Hepatocyte (in vitro differentiated cells): ENCODE data around the gene CEP68. TPM values are rescaled to one million over a fixed set of nuclear protein-coding genes. Genes with fewer than 3 reads are reported as not detected.

ENCODE experiments used
- DNase-seq: peaks from one replicate; pipeline ENCODE4 v3.0.0-alpha.2; 2016; ENCODE audit warnings: low spot score
- H2AFZ ChIP-seq: fragments of 200-600 bp; sonication (generic); 2 replicates; pipeline ENCODE4 v1.6.0; 2016; ENCODE audit warnings: antibody characterized with exemption, mild to moderate bottlenecking
- H3K27ac ChIP-seq: fragments of 200-600 bp; sonication (generic); 2 replicates; pipeline ENCODE4 v1.5.1; 2016; ENCODE audit warnings: mild to moderate bottlenecking
- H3K27me3 ChIP-seq: fragments of 200-600 bp; sonication (generic); 2 replicates; pipeline ENCODE4 v1.6.1; 2016
- H3K36me3 ChIP-seq: fragments of 200-600 bp; sonication (generic); replicated peaks from 2 replicates; pipeline ENCODE4 v1.5.1; 2016; ENCODE audit warnings: low read depth; ENCODE audit not compliant: insufficient read depth
- H3K4me1 ChIP-seq: fragments of 200-600 bp; sonication (generic); 2 replicates; pipeline ENCODE4 v1.5.1; 2016; ENCODE audit warnings: mild to moderate bottlenecking, moderate library complexity; ENCODE audit not compliant: insufficient read depth
- H3K4me2 ChIP-seq: fragments of 200-600 bp; sonication (generic); 2 replicates; pipeline ENCODE4 v1.6.0; 2016
- H3K4me3 ChIP-seq: fragments of 200-600 bp; sonication (generic); 2 replicates; pipeline ENCODE4 v1.5.1; 2016; ENCODE audit warnings: mild to moderate bottlenecking
- H3K79me2 ChIP-seq: fragments of 200-600 bp; sonication (generic); 2 replicates; pipeline ENCODE4 v1.6.0; 2017; ENCODE audit warnings: mild to moderate bottlenecking
- H3K9me2 ChIP-seq: fragments of 200-600 bp; sonication (generic); replicated peaks from 2 replicates; pipeline ENCODE4 v1.6.0; 2017; ENCODE audit warnings: mild to moderate bottlenecking; ENCODE audit not compliant: insufficient read depth
- H3K9me3 ChIP-seq: fragments of 200-600 bp; sonication (generic); 2 replicates; pipeline ENCODE4 v1.5.1; 2016; ENCODE audit warnings: low read depth, mild to moderate bottlenecking
- H4K20me1 ChIP-seq: fragments of 200-600 bp; sonication (generic); 2 replicates; pipeline ENCODE4 v1.6.0; 2016; ENCODE audit warnings: mild to moderate bottlenecking; ENCODE audit not compliant: insufficient read depth, poor library complexity, severe bottlenecking
- CTCF ChIP-seq: fragments of 200-600 bp; sonication (generic); IDR thresholded peaks from 2 replicates; pipeline ENCODE4 v1.5.1; 2016; ENCODE audit warnings: antibody characterized with exemption, mild to moderate bottlenecking; ENCODE audit not compliant: poor library complexity
- EZH2 ChIP-seq: fragments of 200-600 bp; sonication (generic); IDR thresholded peaks from 2 replicates; pipeline ENCODE4 v1.6.1; 2016; ENCODE audit warnings: antibody characterized with exemption, mild to moderate bottlenecking, borderline replicate concordance
- EZH2phosphoT487 ChIP-seq: fragments of 200-600 bp; sonication (generic); IDR thresholded peaks from one replicate; pipeline ENCODE4 v1.6.1; 2018; ENCODE audit warnings: antibody characterized with exemption, mild to moderate bottlenecking, low read depth, moderate library complexity; ENCODE audit not compliant: unreplicated experiment, severe bottlenecking
- WGBS: methylation state at CpG from one replicate; pipeline ENCODE4 v1.1.6; 2016; ENCODE audit warnings: low lambda C conversion rate; ENCODE audit errors: missing lambda C conversion rate; 5-methylcytosine and 5-hydroxymethylcytosine counted together
- polyA plus RNA-seq: library from polyadenylated mRNA; unstranded; fragments of >200 nt; fragmentation: Nextera tagmentation; extraction: Ambion mirVana; gene quantifications from 2 replicates; pipeline ENCODE4 v1.2.1, GENCODE V29; 2016
- total RNA-seq: library from RNA; depleted of rRNA; stranded (reverse); fragments of >200 nt; gene quantifications from 2 replicates; pipeline ENCODE4 v1.2.3, GENCODE V29; 2014

CEP68 gene
- total and polyA plus RNA-seq, 2 experiments from 2014 or later, result 8.2 to 9.4 TPM

GRCh38 chr2:65097844-65098243 lies 41.6 kb downstream of the CEP68 start:
- no peaks in the 10 kb centered on the region for H3K9me2 ChIP-seq
- H3K36me3 ChIP-seq, result peaks cover 3% of the 10 kb centered on the region
- no peaks in the 10 kb centered on the region for H3K4me1 ChIP-seq
- H3K4me2 ChIP-seq, result no peak overlapping the region
- 92% methylated on average over 1 of the region's 1 CpG for WGBS
- peaks cover 99% of the 10 kb centered on the region for H3K79me2 ChIP-seq
- no peak overlapping the region for H3K27ac ChIP-seq
- no peak overlapping the region for H3K4me3 ChIP-seq
- no peak overlapping the region for H2AFZ ChIP-seq
- no peaks in the 10 kb centered on the region for H3K9me3 ChIP-seq
- peaks cover 100% of the 10 kb centered on the region for H4K20me1 ChIP-seq
- no peak for DNase-seq
- TF ChIP-seq CTCF, result no peak
- no peak for TF ChIP-seq EZH2
- TF ChIP-seq EZH2phosphoT487, result no peak
- H3K27me3 ChIP-seq, result no peaks in the 10 kb centered on the region

- no peak overlapping the region for H2AFZ ChIP-seq
- peaks cover 100% of the 10 kb centered on the region for H4K20me1 ChIP-seq
- no peak overlapping the region for H3K4me3 ChIP-seq
- no peaks in the 10 kb centered on the region for H3K27me3 ChIP-seq
- 86% methylated on average over 5 of the region's 5 CpGs for WGBS
- H3K27ac ChIP-seq, result no peak overlapping the region
- no peaks in the 10 kb centered on the region for H3K4me1 ChIP-seq
- no peaks in the 10 kb centered on the region for H3K9me2 ChIP-seq
- no peaks in the 10 kb centered on the region for H3K9me3 ChIP-seq
- no peak for TF ChIP-seq CTCF
- no peak for TF ChIP-seq EZH2
- TF ChIP-seq EZH2phosphoT487, result no peak
- DNase-seq, result no peak
- H3K36me3 ChIP-seq, result peaks cover 3% of the 10 kb centered on the region
- peaks cover 100% of the 10 kb centered on the region for H3K79me2 ChIP-seq
- H3K4me2 ChIP-seq, result no peak overlapping the region
These were observed 42.5 kb downstream of the CEP68 start for GRCh38 chr2:65098741-65099140.

- TF ChIP-seq CTCF, result no peak
- no peak for TF ChIP-seq EZH2phosphoT487
- TF ChIP-seq EZH2, result no peak
- Histone ChIP-seq H4K20me1 (peaks cover 100% of the 10 kb centered on the region), H3K9me2 (no peaks in the 10 kb centered on the region), H3K4me2 (no peak overlapping the region), H3K4me1 (no peaks in the 10 kb centered on the region), H3K9me3 (no peaks in the 10 kb centered on the region), H2AFZ (no peak overlapping the region), H3K36me3 (peaks cover 7% of the 10 kb centered on the region), H3K4me3 (no peak overlapping the region), H3K27me3 (no peaks in the 10 kb centered on the region), H3K79me2 (peaks cover 100% of the 10 kb centered on the region), H3K27ac (no peak overlapping the region)
- no peak for DNase-seq
- 78% methylated on average over 3 of the region's 3 CpGs for WGBS
These were observed 44.9 kb downstream of the CEP68 start for GRCh38 chr2:65101071-65101470.
